GM18909 (cell line): ENCODE measurements around the gene SMG6.

Experiments used
- ATAC-seq: cut with Tn5 transposase; IDR thresholded peaks from one replicate; pipeline ENCODE4 v1.9.1; 2021; ENCODE audit warnings: mild to moderate bottlenecking; ENCODE audit not compliant: unreplicated experiment, poor library complexity

SMG6 gene

DNA sequence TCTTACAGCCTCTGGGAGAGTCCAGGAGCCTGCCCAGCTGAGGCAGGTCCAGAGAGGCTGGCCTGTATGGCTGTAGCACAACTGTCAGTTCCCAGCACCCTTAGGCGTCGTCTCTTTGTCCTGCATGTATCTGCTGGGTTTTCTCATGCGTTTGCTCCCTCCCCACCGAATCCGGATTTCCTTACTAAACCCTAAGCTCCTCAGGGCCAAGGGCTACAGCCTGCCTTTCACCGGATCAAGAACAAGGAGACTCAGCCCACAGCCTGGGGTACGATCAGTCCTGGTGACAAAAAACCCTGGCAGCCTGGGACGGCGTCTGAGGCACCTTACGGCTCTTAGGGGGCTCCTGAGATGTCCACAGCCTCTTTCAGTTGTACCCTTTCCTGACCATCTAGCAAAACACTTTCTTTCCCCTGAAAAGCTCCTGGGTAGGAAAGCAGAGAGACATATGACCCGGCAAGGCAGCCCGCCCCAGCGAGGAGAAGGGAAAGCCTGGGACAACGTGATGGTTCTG is 236.5 kb downstream of the SMG6 start:
- no peak for ATAC-seq

DNA sequence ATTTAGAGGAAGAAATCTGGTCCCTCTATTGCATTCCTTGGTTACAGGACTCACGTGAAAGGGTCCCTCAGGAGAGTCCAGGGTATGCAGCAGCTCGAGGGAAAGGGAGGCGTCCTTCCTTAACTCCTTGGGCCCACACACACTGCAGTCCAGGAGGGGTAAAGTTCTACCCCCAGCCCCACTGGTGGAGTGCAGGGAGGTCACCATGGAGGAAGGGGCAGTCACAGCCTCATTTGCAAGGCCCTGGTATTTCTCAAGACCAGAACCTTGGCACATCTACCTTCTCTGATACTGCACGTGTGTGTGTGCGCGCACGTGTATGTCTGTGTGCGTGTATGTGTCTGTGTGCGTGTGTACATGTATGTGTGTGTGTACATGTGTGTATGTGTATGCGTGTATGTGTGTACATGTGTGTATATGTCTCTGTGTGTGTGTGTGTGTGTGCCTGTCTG is 237.6 kb downstream of the SMG6 start:
- ATAC-seq = no peak

DNA sequence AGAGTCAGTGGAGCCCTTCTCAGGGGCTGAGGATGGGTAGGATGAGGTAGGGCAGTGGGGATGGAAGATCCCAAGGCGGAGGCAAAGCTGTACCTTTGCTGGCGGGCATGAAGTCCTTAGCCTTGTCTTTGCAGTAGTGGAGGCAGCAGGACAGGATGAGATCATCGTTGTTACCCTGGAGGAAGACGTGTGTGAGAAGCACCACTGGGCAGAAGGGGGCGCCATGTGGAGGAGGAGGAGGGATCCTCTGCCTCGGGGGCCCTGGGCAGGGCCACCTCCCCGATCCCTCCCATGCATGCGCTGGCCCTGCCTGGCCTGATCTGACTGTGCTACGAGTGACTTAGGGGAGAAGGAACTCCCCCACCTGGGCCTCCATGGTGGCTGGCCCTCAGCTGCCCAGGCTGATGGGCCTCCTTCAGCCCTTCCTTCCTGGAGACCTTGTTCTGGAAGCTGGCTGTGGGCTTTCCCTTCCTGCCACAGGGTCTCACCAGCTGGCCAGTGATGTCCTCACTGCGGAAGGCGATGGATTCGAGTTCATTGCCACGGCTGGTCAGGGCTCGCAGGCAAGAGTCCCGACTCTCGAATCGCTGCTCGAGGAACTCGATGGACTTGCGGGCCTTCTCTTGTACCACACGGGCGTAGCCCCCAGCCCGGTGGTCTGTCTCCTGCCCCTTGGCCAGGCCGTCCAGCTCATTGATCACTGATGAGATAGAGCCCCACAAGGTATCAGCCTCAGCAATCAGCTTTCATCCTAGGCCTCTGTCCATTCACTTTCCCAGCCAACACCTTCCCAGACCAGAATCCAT is 238.4 kb downstream of the SMG6 start:
- ATAC-seq = no peak

DNA sequence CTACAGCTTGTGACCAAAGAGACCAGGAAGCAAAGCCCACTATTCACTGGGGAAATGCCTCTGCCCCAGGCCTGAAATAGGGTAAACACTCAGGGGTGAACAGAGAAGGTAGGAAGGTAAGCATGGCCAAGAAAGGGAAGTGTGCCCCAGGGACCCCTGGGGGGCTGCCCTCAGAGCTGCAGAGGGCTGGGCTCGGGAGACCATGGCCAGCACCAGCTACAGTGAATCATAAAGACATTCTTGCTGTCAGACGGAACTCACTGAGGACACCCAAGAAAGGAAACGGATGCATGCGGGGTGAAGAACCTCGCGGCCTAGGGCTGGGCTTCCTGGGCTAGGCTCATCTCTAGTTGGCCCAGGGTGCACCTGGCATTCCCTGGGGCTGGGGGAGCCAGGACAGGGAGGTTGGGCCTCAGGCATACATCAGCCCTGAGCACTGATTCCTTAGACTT is 239.0 kb downstream of the SMG6 start:
- ATAC-seq = no peak

DNA sequence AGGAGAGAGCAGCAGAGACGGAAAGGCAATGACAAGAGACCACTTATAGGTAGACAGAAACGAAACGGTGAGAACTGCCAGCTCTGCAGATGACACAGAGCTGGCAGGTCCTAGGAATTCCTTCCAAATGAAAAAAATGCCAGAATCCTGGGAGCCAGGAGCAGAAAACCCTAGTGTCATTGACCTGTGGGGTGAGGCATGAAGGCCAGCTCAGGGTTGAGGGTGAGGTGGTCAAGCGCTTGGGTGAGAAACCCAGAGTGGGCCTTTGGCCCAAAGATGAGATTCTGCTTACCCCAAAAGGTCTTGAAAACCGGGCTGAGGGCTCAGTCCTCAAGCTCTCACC is 239.5 kb downstream of the SMG6 start:
- no peak for ATAC-seq

DNA sequence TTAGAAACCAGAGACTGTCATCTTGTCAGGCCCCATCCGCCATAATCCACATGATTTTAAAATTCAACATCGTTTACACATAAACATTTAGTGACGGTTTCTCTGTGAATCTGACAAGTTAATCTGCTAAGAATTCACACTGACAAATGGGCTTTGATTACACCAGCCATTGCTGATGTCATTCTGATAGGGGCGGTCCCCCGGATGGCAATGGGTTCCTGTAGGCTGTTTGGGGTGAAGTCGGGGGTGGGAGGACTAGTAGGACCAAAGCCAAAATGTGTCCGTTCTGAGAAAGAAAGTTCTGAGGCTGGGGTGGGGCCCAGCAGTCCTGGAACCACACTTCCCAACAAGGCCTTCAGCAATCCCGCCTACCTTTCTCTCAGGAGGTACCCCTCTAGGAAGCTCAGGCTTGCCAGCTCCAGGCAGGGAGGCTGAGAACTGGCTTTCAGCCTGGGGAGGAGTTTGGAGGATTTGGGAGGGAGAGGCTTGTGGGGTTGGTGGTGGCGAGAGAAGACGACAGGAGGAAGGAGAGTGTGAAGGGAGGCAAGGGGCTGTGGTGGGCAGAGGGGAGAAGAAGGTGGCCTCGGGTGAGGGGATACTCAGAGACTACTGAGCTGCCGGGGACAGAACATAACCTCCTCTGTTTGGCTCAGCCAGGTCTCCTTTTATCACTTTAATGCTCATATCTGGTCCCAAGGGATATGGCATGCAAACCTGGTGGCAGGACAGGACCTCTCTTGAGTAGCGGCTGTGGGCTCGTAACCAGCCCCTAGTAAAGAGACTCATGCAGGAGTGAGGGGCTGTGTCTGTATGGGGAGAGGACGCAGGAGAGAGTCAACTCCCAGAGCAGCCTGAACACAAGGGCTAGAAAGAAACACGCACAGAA is 240.1 kb downstream of the SMG6 start:
- no peak for ATAC-seq

DNA sequence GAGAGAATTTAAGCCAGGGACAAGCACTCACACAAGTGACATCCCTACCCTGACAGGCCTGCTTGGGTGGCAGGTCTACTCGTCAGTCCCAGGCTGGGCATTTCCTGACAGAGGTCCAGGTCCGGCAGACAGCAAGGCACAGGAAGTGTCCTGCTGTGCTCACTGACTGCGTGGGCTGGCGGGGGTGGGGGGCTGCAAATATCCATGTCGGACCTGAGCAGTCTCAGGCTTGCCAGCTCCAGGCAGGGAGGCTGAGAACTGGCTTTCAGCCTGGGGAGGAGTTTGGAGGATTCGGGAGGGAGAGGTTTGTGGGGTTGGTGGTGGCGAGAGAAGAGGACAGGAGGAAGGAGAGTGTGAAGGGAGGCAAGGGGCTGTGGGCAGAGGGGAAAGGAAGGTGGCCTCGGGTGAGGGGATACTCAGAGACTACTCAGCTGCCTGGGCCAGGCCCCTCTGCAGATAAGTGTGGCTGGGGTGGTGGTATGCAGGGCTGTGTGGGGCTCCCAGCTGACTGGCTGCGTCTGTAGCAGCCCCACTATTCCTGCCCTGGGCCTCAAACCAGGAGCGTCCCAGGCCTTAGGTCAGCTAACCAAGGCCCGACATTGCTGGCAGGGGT is 240.9 kb downstream of the SMG6 start:
- no peak for ATAC-seq

DNA sequence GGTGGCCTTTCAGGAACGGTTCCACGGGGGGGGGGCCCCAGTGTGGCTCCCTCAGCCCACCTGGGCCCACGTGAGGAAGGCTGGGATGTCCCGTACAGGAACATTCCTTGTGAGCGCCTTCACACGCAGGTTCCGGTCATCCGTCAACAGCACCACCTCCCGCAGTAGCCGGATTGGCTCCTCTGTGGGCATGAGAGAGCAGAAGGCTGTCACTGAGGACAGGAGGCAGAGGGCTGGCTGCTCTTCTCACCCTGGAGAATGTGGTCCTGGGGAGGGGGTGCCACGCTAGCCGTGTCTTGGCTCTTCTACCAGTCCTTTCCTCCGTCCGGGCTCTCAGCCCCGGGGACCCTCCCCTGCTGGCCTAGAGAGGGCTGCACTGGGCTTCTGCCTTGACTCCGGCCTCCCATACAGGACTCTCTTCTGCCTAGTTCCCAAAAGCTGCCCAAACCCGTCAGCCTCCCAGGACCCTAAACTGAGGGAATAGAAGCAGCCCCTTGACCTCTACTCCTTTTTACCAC is 242.1 kb downstream of the SMG6 start:
- ATAC-seq = no peak

DNA sequence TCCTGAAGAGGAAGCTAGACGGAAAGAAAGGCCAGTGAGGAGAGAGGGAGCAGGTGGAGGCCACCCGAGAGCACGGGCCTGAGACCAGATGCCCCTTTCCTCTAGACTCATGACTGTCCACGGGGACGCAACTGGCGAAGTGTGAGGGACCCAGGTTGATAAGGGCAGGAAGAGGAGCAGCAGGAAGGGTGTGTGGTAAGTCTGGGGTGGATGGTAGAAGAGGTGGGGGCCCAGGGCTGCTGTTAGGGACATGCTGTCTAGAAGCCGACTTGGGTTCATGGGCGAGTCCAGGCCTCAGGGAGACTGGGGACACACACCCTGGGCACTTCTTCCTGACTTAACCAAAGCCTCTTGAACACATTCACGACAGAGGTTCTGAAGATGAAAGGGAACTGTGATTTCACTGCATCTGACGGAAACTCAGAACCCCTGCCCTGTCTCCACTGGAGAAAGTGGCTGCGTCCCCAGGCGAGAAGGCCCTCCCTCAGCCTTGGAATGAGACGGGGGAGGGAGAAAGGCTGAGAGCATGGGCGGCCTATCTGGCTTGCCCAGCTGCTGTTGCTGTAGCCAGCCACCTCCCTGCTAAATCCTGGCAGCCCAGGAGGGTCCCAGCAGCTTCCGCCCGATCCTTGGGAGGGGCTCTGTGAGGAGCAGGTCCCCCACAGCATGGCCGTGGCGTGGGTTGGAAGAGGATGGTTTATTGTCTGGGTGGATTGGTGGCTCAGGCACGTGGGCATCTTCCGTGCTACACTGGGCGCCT is 242.7 kb downstream of the SMG6 start:
- no peak for ATAC-seq

DNA sequence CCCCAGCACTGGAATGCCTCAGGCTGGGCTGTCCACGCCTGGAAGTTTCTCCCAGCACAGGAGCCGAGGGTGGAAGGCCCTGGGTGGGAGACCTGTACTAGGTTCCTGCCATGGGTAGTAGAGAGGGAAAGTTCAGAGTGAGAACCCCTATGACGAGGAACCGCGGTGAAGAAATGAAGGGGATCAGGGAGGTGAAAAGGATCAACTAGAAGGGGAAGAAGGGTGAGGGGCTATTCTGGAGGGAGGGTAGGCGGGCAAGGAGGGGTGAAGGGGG is 243.3 kb downstream of the SMG6 start:
- no peak for ATAC-seq

DNA sequence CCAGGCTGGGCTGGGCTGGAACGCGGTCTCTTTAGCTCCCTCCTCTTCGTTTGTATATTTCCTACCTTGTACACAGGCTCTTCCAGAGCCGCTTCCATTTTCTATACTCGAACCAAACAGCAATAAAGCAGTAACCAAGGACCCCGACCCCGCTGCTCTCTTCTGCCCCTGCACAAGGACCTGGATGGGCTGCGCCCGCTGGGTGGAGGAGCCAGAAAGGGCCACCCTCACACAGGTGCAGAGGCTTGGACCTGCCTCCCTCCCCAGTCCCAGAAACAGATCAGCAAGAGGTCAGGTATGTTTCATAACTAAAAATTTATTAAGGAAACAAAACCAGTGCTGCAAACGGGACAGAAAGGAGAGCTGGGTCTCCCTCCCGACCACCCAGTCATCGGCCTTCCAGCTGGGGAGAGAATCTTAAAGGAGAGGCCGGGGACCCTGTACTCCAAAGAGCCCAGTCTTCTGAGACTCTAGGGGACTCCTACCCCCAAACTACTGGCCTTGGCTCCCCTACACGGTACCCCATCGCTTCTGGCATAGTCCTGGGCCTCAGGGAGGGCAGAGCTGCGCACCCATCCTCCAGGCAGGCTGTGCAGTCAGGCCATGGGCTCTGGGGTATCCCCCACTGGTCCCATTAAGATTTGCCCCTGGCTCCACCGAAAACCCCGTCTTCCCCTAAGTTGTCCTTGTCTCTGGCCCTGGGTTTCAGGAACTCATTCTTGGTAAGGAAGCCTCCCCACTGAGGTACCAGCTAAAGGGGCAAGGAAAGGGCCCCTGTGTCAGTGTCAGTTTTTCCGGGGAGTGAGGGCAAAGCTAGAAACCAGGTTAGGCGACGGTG is 243.8 kb downstream of the SMG6 start:
- ATAC-seq = no peak

DNA sequence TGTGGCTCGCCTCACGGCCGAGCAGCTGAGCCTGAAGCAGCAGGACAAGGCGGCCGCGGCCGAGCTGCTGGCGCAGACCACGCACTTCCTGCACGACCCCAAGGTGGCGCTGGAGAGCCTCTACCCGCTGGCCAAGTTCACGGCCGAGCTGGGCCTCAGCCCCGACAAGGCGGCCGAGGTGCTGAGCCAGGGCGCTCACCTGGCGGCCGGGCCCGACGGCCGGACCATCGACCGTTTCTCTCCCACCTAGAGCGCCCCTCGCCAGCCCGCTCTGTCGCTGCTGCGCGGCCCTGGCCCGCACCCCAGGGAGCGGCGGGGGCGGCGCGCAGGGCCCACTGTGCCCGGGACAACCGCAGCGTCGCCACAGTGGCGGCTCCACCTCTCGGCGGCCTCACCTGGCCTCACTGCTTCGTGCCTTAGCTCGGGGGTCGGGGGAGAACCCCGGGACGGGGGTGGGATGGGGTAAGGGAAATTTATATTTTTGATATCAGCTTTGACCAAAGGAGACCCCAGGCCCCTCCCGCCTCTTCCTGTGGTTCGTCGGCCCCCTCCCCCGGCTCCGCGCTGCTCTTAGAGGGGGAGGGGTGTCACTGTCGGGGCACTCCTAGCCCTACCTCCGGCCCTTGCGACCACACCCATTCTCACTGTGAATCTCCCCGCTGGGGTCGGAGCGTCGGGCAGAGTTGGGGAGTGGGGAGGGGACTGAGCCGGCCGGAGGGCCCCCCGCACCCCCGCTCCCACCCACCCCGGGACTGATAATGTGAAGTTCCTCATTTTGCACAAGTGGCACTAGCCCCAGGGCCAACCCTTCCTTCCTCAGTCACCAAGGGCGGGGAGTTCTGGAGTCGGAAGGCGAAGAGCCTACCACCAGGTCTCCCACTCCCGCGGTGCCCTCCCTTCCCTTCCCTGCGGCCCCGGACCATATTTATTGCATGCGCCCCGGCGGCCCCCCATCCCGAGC is 244.7 kb downstream of the SMG6 start:
- ATAC-seq = no peak

DNA sequence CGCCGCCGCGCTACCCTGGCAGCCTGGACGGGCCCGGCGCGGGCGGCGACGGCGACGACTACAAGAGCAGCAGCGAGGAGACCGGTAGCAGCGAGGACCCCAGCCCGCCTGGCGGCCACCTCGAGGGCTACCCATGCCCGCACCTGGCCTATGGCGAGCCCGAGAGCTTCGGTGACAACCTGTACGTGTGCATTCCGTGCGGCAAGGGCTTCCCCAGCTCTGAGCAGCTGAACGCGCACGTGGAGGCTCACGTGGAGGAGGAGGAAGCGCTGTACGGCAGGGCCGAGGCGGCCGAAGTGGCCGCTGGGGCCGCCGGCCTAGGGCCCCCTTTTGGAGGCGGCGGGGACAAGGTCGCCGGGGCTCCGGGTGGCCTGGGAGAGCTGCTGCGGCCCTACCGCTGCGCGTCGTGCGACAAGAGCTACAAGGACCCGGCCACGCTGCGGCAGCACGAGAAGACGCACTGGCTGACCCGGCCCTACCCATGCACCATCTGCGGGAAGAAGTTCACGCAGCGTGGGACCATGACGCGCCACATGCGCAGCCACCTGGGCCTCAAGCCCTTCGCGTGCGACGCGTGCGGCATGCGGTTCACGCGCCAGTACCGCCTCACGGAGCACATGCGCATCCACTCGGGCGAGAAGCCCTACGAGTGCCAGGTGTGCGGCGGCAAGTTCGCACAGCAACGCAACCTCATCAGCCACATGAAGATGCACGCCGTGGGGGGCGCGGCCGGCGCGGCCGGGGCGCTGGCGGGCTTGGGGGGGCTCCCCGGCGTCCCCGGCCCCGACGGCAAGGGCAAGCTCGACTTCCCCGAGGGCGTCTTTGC is 245.6 kb downstream of the SMG6 start:
- ATAC-seq = no peak

DNA sequence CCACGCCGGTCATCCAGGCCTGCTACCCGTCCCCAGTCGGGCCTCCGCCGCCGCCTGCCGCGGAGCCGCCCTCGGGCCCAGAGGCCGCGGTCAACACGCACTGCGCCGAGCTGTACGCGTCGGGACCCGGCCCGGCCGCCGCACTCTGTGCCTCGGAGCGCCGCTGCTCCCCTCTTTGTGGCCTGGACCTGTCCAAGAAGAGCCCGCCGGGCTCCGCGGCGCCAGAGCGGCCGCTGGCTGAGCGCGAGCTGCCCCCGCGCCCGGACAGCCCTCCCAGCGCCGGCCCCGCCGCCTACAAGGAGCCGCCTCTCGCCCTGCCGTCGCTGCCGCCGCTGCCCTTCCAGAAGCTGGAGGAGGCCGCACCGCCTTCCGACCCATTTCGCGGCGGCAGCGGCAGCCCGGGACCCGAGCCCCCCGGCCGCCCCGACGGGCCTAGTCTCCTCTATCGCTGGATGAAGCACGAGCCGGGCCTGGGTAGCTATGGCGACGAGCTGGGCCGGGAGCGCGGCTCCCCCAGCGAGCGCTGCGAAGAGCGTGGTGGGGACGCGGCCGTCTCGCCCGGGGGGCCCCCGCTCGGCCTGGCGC is 246.3 kb downstream of the SMG6 start:
- no peak for ATAC-seq

DNA sequence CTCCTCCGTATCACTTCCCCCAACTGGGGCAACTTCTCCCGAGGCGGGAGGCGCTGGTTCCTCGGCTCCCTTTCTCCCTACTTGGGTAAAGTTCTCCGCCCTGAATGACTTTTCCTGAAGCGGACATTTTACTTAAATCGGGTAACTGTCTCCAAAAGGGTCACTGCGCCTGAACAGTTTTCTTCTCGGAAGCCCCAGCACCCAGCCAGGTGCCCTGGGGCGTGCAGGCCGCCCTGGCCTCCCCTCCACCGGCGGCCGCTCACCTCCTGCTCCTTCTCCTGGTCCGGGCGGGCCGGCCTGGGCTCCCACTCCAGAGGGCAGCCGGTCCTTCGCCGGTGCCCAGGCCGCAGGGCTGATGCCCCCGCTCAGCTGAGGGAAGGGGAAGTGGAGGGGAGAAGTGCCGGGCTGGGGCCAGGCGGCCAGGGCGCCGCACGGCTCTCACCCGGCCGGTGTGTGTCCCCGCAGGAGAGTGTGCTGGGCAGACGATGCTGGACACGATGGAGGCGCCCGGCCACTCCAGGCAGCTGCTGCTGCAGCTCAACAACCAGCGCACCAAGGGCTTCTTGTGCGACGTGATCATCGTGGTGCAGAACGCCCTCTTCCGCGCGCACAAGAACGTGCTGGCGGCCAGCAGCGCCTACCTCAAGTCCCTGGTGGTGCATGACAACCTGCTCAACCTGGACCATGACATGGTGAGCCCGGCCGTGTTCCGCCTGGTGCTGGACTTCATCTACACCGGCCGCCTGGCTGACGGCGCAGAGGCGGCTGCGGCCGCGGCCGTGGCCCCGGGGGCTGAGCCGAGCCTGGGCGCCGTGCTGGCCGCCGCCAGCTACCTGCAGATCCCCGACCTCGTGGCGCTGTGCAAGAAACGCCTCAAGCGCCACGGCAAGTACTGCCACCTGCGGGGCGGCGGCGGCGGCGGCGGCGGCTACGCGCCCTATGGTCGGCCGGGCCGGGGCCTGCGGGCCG is 247.1 kb downstream of the SMG6 start:
- no peak for ATAC-seq
